ENCODE measurements around the gene C2CD4C. TPM values are rescaled to one million over a fixed set of nuclear protein-coding genes. Genes with fewer than 3 reads are reported as not detected.

C2CD4C gene
- total RNA-seq, 1 experiment from 2014 or later = 0.43 TPM

- H3K4me3 ChIP-seq (ENCODE audit: low read depth, low read length) = no peak overlapping the region
- Mint-ChIP-seq H3K4me1 (ENCODE audit: low read depth, unreplicated experiment) (no peaks in the 10 kb centered on the region), H3K4me3 (ENCODE audit: unreplicated experiment) (no peak overlapping the region), H3K27me3 (ENCODE audit: insufficient read depth, unreplicated experiment) (no peaks in the 10 kb centered on the region), H3K27ac (ENCODE audit: unreplicated experiment) (no peak overlapping the region), H3K9me3 (ENCODE audit: unreplicated experiment) (no peaks in the 10 kb centered on the region), H3K36me3 (ENCODE audit: insufficient read depth, unreplicated experiment) (no peaks in the 10 kb centered on the region)
- no peaks in the 10 kb centered on the region for H3K27me3 ChIP-seq (replicated peaks; ENCODE audit: control insufficient read depth, insufficient read depth, low read length)
- no peaks in the 10 kb centered on the region for H3K36me3 ChIP-seq (ENCODE audit: control insufficient read depth, insufficient read depth, low read length)
- no TSS peak for BruUV-seq (replicated peaks)
- H3K9me3 ChIP-seq = no peaks in the 10 kb centered on the region
- no peak for DNase-seq
- TF ChIP-seq, protein P1, sequence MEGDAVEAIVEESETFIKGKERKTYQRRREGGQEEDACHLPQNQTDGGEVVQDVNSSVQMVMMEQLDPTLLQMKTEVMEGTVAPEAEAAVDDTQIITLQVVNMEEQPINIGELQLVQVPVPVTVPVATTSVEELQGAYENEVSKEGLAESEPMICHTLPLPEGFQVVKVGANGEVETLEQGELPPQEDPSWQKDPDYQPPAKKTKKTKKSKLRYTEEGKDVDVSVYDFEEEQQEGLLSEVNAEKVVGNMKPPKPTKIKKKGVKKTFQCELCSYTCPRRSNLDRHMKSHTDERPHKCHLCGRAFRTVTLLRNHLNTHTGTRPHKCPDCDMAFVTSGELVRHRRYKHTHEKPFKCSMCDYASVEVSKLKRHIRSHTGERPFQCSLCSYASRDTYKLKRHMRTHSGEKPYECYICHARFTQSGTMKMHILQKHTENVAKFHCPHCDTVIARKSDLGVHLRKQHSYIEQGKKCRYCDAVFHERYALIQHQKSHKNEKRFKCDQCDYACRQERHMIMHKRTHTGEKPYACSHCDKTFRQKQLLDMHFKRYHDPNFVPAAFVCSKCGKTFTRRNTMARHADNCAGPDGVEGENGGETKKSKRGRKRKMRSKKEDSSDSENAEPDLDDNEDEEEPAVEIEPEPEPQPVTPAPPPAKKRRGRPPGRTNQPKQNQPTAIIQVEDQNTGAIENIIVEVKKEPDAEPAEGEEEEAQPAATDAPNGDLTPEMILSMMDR (IDR thresholded peaks at IDR 0.05; ENCODE audit: insufficient read depth in 1 of 2, low read depth in 1 of 2, low read length in 1 of 2, severe bottlenecking in 1 of 2, unreplicated experiment in 1 of 2) = no peak
- CTCF ChIA-PET = no interaction called here
- H3K4me1 ChIP-seq = no peaks in the 10 kb centered on the region
- POLR2A ChIA-PET = interaction anchor here (0.8 kb wide), 1 partner anchor 263 kb away, joined by 4 read pairs; no protein-coding TSS in a partner anchor
- intact Hi-C loops (cut with micrococcal nuclease; ENCODE audit: unreplicated experiment) = no loop called here
Observed at GRCh38 chr19:416416-416815, 7.5 kb upstream of the C2CD4C start.

GRCh38 chr19:415292-415691 lies 6.3 kb upstream of the C2CD4C start:
- CTCF ChIA-PET = no interaction called here
- H3K27me3 Mint-ChIP-seq (ENCODE audit: insufficient read depth, unreplicated experiment) = no peaks in the 10 kb centered on the region
- POLR2A ChIA-PET = no interaction called here
- intact Hi-C loops (cut with micrococcal nuclease; ENCODE audit: unreplicated experiment) = no loop called here
- no peak overlapping the region for H3K4me3 ChIP-seq (ENCODE audit: low read depth, low read length)
- H3K4me3 Mint-ChIP-seq (ENCODE audit: unreplicated experiment) = no peak overlapping the region
- H3K27ac Mint-ChIP-seq (ENCODE audit: unreplicated experiment) = no peak overlapping the region
- no peaks in the 10 kb centered on the region for H3K9me3 ChIP-seq
- H3K4me1 Mint-ChIP-seq (ENCODE audit: low read depth, unreplicated experiment) = no peaks in the 10 kb centered on the region
- DNase-seq = no peak
- no peaks in the 10 kb centered on the region for H3K9me3 Mint-ChIP-seq (ENCODE audit: unreplicated experiment)
- no TSS peak for BruUV-seq (replicated peaks)
- H3K27me3 ChIP-seq (replicated peaks; ENCODE audit: control insufficient read depth, insufficient read depth, low read length) = no peaks in the 10 kb centered on the region
- no peaks in the 10 kb centered on the region for H3K36me3 Mint-ChIP-seq (ENCODE audit: insufficient read depth, unreplicated experiment)
- H3K4me1 ChIP-seq = no peaks in the 10 kb centered on the region
- TF ChIP-seq, protein P1 (IDR thresholded peaks at IDR 0.05; ENCODE audit: insufficient read depth in 1 of 2, low read depth in 1 of 2, low read length in 1 of 2, severe bottlenecking in 1 of 2, unreplicated experiment in 1 of 2) = no peak
- no peaks in the 10 kb centered on the region for H3K36me3 ChIP-seq (ENCODE audit: control insufficient read depth, insufficient read depth, low read length)

DNA sequence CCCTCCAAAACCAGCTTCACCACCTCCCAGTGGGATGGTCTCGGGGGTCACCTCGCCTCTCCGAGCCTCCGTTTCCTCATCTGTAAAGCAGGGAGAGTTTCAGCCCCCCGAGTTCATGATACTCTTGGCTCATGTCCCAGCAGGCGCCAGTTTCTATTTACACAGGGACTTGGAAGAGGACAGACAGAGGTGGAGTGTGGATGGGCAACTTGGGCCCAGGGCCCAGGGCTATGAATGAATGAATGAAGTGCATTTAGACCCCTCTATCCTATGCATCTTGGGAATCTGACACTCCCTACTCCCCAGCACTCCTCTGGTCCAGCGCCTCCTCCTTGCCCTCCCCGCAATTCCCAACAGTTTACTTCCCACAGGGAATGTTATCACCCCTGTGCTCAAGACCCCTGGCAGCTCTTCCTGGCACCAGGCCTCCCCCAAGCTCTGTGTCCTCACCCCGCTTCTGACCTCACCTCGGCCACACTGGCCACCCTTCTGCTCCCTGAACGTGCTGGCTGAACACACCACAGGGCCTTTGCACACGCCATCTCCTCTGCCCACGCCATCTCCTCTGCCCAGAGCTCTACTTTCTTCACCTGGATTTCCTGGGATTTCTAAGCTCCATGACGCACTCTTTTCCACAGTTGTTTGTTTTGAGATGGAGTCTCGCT lies 4.9 kb upstream of the C2CD4C start:
- Histone ChIP-seq H3K4me1 (peaks cover 5% of the 10 kb centered on the region; the same call in 1 of the 2 replicates), H3K4me3 (ENCODE audit: low read depth, low read length) (no peak overlapping the region), H3K9me3 (no peaks in the 10 kb centered on the region), H3K27me3 (replicated peaks; ENCODE audit: control insufficient read depth, insufficient read depth, low read length) (no peaks in the 10 kb centered on the region), H3K36me3 (ENCODE audit: control insufficient read depth, insufficient read depth, low read length) (no peaks in the 10 kb centered on the region)
- H3K36me3 Mint-ChIP-seq (ENCODE audit: insufficient read depth, unreplicated experiment) = no peaks in the 10 kb centered on the region
- H3K9me3 Mint-ChIP-seq (ENCODE audit: unreplicated experiment) = no peaks in the 10 kb centered on the region
- intact Hi-C loops (cut with micrococcal nuclease; ENCODE audit: unreplicated experiment) = no loop called here
- ChIA-PET CTCF (no interaction called here), POLR2A (no interaction called here)
- no peak for DNase-seq
- H3K27ac Mint-ChIP-seq (ENCODE audit: unreplicated experiment) = no peak overlapping the region
- H3K4me1 Mint-ChIP-seq (ENCODE audit: low read depth, unreplicated experiment) = no peaks in the 10 kb centered on the region
- TF ChIP-seq, protein P1 (IDR thresholded peaks at IDR 0.05; ENCODE audit: insufficient read depth in 1 of 2, low read depth in 1 of 2, low read length in 1 of 2, severe bottlenecking in 1 of 2, unreplicated experiment in 1 of 2) = no peak
- BruUV-seq (replicated peaks) = no TSS peak
- H3K4me3 Mint-ChIP-seq (ENCODE audit: unreplicated experiment) = no peak overlapping the region
- peaks cover 5% of the 10 kb centered on the region for H3K27me3 Mint-ChIP-seq (ENCODE audit: insufficient read depth, unreplicated experiment)

Measured in Caco-2 (cell line).